ENCODE results near the gene DSN1. TPM values are rescaled to one million over a fixed set of nuclear protein-coding genes. Genes with fewer than 3 reads are reported as not detected.
A peak's percentile ranks its signal among the peaks of the same experiment; 100 is the strongest.

Gene DSN1
- total RNA-seq, 6 donors from 2014 or later, result 4.7 to 29.3 (median 7.8) TPM

DNA sequence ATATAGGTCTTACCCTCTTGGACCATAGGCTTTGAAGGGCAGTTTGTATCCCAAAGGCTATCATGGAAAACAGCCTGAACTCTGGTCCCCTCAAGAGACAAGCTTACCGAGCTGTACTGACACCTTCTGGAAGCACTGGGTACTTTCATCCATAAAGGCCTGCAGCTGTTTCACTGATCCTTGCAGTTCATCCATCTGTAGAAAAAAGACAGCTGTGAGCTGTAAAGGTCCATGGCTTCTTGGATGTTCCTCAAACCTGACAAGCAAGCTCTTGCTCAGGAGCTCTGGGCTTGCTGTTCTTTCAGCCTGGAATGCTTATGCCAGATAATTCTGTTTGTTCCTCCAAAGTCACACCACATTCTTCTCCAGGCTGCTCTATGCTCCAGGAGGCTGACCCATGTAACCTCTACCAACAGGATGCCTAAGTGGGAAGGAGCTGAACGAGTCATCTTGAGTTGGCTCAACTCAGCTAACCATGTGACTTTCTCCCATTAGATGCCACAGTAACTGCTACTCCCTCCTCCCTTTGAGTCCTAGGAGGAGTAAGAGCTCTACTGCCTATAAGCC, 18.8 kb downstream of the DSN1 start:
- TF ChIP-seq, protein P1, sequence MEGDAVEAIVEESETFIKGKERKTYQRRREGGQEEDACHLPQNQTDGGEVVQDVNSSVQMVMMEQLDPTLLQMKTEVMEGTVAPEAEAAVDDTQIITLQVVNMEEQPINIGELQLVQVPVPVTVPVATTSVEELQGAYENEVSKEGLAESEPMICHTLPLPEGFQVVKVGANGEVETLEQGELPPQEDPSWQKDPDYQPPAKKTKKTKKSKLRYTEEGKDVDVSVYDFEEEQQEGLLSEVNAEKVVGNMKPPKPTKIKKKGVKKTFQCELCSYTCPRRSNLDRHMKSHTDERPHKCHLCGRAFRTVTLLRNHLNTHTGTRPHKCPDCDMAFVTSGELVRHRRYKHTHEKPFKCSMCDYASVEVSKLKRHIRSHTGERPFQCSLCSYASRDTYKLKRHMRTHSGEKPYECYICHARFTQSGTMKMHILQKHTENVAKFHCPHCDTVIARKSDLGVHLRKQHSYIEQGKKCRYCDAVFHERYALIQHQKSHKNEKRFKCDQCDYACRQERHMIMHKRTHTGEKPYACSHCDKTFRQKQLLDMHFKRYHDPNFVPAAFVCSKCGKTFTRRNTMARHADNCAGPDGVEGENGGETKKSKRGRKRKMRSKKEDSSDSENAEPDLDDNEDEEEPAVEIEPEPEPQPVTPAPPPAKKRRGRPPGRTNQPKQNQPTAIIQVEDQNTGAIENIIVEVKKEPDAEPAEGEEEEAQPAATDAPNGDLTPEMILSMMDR (IDR thresholded peaks at IDR 0.05), result peak in 5 of 6 experiments; percentile 58 to 80 (median 70)
- TF ChIP-seq POLR2AphosphoS5 (IDR thresholded peaks at IDR 0.05), result peak in 1 of 2 donors; percentile 57
- no peak for TF ChIP-seq POLR2A (IDR thresholded peaks at IDR 0.05)
- no peak for TF ChIP-seq EP300 (IDR thresholded peaks at IDR 0.05)
- DNase-seq, result peak in 1 of 2 donors; percentile 51
- 6 to 13% methylated on average over 2 of the region's 2 CpGs for WGBS, 2 donors

DNA sequence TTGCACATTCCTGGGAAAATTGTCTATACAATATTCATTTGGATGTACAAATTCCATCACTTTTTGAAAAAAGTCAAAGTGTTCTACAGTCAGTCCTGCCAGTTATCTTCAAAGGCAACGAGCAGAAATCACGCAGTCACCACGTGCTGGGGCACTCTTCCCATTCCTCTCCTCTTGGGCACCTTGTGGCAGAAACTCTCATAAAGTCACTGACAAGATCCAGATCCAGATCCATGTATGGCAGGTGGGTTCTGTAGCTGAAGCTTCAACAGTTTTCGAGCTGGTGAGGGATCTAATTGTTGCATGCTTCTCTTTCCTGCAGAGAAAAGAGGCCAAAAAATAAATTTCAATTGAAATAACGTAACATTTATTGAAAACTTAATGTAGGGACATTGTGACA, 21.0 kb downstream of the DSN1 start:
- ATAC-seq (ENCODE audit: low FRiP score in 2 of 2), result no peak
- 90 to 96% methylated on average over 5 of the region's 5 CpGs for WGBS, 2 donors

More for the DNA sequence above, 18.8 kb downstream of the DSN1 start:
- no peak overlapping the region for H3K4me3 ChIP-seq
- no peaks in the 10 kb centered on the region for H3K9me3 ChIP-seq
- peak overlapping the region; percentile 17 to 75 (median 26) for H3K27ac ChIP-seq
- H3K36me3 ChIP-seq, result peaks cover 0 to 16% (median 5%) of the 10 kb centered on the region in 4 donors
- peaks cover 5 to 23% (median 9%) of the 10 kb centered on the region in 4 donors for H3K4me1 ChIP-seq
- peak; percentile 84 to 85 for ATAC-seq (ENCODE audit: low FRiP score in 2 of 2)
- no peaks in the 10 kb centered on the region for H3K27me3 ChIP-seq

DNA sequence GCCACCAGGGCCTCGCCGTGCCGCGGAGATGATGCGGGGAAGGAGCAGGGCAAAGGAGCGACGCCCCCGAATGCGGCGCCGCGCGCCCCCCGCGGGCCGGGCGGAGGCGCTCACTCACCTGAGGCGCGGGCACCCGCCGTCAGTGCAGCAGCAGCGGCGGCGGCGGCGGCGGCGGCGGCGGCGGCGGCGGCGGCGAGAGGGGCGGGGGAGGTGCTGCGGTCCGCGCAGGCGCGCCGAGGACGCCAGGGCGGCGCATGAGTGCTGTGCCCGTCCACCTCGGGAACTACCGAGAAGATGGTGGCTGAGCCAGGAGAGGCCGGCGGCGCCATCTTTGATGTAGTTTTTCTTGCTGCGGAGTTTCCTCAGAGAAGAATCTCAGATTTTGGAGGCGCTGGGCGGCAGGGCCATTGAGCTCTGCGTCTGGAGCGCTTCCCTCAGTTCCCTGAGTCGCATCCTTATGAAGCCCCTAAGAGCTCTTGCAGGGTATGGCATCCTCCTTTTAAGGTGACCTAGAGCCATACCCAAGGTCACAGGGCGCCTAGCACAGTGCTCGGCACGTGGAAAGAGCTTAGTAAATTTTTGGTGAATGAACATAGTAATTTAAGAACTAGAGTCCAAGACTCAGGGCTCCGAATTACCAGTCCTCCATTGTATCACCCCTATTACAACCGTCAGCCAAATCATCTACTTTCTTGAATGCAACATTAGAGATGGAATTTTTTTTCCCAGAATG, 27.5 kb downstream of the DSN1 start, which contains the start of gene NDRG3:
TSS of gene NDRG3 (minus strand) at position 164 of the 733 bp plus-strand sequence. CDS start 24,355 bp downstream, outside the sequence.
- H3K27ac ChIP-seq, result peak within 1 kb of the TSS; percentile 65 to 87 (median 74)
- 9 to 10% methylated on average over 26 to 27 of the region's 63 CpGs for WGBS, 2 donors

More for the DNA sequence above, 21.0 kb downstream of the DSN1 start:
- no peak overlapping the region for H3K27ac ChIP-seq
- H3K36me3 ChIP-seq, result peaks cover 0 to 16% (median 5%) of the 10 kb centered on the region in 4 donors
- H3K4me3 ChIP-seq, result no peak overlapping the region
- H3K9me3 ChIP-seq, result no peaks in the 10 kb centered on the region
- H3K4me1 ChIP-seq, result peaks cover 5 to 16% (median 8%) of the 10 kb centered on the region in 4 donors
- no peaks in the 10 kb centered on the region for H3K27me3 ChIP-seq
- TF ChIP-seq EP300 (IDR thresholded peaks at IDR 0.05), result no peak
- DNase-seq, result no peak

DNA sequence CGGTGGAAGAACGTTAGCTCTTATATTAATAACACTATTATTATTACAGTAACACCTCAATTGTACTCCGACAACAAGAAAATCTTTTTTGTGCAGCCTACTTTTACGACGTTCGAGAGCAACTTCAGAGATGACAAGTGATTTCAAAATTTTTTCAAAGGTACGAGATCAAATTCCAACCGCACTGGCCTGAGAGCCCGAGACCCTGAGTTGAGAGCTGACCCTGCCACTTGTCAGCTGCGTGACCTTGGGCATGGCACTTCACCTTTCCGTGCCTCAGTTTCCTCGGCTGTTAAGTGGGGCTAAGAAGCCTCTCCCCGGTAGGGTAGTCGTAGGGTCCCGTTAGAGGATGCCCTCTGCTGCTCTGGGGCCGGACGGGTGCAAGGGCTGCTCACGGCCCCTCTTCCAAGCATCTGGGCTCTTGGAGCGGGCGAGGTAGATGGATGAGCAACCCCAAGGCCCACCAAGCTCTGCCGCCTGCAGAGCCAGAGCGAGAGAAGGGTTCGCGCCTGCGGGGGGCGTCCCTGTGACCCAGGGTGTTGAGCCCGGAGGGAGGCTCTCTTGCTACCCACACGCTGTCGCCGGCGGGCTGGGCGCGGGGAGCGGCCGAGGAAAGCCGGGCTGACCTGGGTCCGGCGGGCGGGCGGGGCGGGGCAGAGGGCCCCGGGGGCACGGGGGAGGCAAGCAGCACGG, 28.2 kb downstream of the DSN1 start:
- Histone ChIP-seq H3K9me3 (no peaks in the 10 kb centered on the region), H3K4me3 (peak overlapping the region; percentile 88 to 99 (median 96)), H3K36me3 (no peaks in the 10 kb centered on the region), H3K27me3 (no peaks in the 10 kb centered on the region), H3K4me1 (peaks cover 9 to 25% (median 17%) of the 10 kb centered on the region in 4 donors), H3K27ac (peak overlapping the region; percentile 54 to 87 (median 66))
- peak in 1 of 2 donors; percentile 21 for DNase-seq
- 5 to 8% methylated on average over 18 to 20 of the region's 44 CpGs for WGBS, 2 donors
- peak in 1 of 2 donors; percentile 35 for ATAC-seq (ENCODE audit: low FRiP score in 2 of 2)
- TF ChIP-seq, protein P1 (IDR thresholded peaks at IDR 0.05), result no peak
- TF ChIP-seq POLR2A (IDR thresholded peaks at IDR 0.05) (no peak), POLR2AphosphoS5 (IDR thresholded peaks at IDR 0.05) (no peak), EP300 (IDR thresholded peaks at IDR 0.05) (no peak)

More for the DNA sequence above, 27.5 kb downstream of the DSN1 start, which contains the start of gene NDRG3:
- ATAC-seq (ENCODE audit: low FRiP score in 2 of 2), result peak; percentile 98 to 99
- peaks cover 9 to 25% (median 17%) of the 10 kb centered on the region in 4 donors for H3K4me1 ChIP-seq
- H3K36me3 ChIP-seq, result no peaks in the 10 kb centered on the region
- peak; percentile 97 to 98 for DNase-seq
- H3K27me3 ChIP-seq, result no peaks in the 10 kb centered on the region
- peak in 1 of 4 donors; percentile 30 for TF ChIP-seq POLR2A (IDR thresholded peaks at IDR 0.05)
- TF ChIP-seq POLR2AphosphoS5 (IDR thresholded peaks at IDR 0.05), result peak in 1 of 2 donors; percentile 44
- TF ChIP-seq, protein P1 (IDR thresholded peaks at IDR 0.05), result peak in 4 of 6 experiments; percentile 40 to 63 (median 48)
- no peak for TF ChIP-seq EP300 (IDR thresholded peaks at IDR 0.05)
- H3K4me3 ChIP-seq, result peak within 1 kb of the TSS; percentile 88 to 99 (median 96)
- H3K9me3 ChIP-seq, result no peaks in the 10 kb centered on the region
